GM12874 (cell line): ENCODE data around the gene NUPR1.

Experiments
- CTCF ChIP-seq: IDR thresholded peaks from 2 replicates; pipeline ENCODE4 v1.5.1; 2011; ENCODE audit warnings: low read depth, mild to moderate bottlenecking, control low read depth, low read length, moderate library complexity; ENCODE audit not compliant: insufficient read depth

Gene NUPR1

GRCh38 chr16:28549301-28549899 lies 10.6 kb upstream of the NUPR1 start:
- peak; percentile 41; the same call in 1 of the 2 replicates for TF ChIP-seq CTCF

GRCh38 chr16:28548306-28548802 lies 9.6 kb upstream of the NUPR1 start:
- no peak for TF ChIP-seq CTCF

- TF ChIP-seq CTCF: no peak
Measured at GRCh38 chr16:28546626-28547025, 7.9 kb upstream of the NUPR1 start.

GRCh38 chr16:28544998-28545397 lies 6.2 kb upstream of the NUPR1 start:
- TF ChIP-seq CTCF: no peak

GRCh38 chr16:28543072-28543471 lies 4.3 kb upstream of the NUPR1 start:
- no peak for TF ChIP-seq CTCF

GRCh38 chr16:28542646-28543045 lies 3.9 kb upstream of the NUPR1 start:
- no peak for TF ChIP-seq CTCF

- no peak for TF ChIP-seq CTCF
Measured at GRCh38 chr16:28540346-28540745, 1.6 kb upstream of the NUPR1 start.
